ENCODE data around the gene PTPRN2. TPM values are rescaled to one million over a fixed set of nuclear protein-coding genes. Genes with fewer than 3 reads are reported as not detected.
"Not testable (repeated sequence)": the region's sequence is repeated elsewhere in the genome, so short reads cannot be mapped to it uniquely, and the experiment has no call there.

PTPRN2 gene
- 9.4 and 11.4 TPM in 2 replicates for total RNA-seq
- long read RNA-seq, partial matches to known transcripts = 29 of 38 reads
- long read RNA-seq, other reads (novel, unspliced or antisense) = 9 of 38 reads

- DNase-seq (ENCODE audit: low spot score, unreplicated experiment) = peak; percentile 65
- H3K27ac Mint-ChIP-seq = no peak within 1 kb of the TSS
- no peaks in the 10 kb centered on the region for H3K9me3 Mint-ChIP-seq (ENCODE audit: low read depth)
- H3K4me3 Mint-ChIP-seq (ENCODE audit: low read depth) = peak within 1 kb of the TSS; percentile 56
- peaks cover 3% of the 10 kb centered on the region for H3K4me1 Mint-ChIP-seq (ENCODE audit: low read depth)
- TF ChIP-seq CTCF (IDR thresholded peaks at IDR 0.05; ENCODE audit: unreplicated experiment) = no peak
- peaks cover 58% of the 10 kb centered on the region for H3K27me3 Mint-ChIP-seq
- no peaks in the 10 kb centered on the region for H3K36me3 Mint-ChIP-seq (ENCODE audit: insufficient read depth)
Measured at GRCh38 chr7:158587162-158588084, at the start of gene PTPRN2. TSS of gene PTPRN2 (minus strand) at chr7:158587823.

GRCh38 chr7:158633055-158633956, 45.7 kb upstream of the PTPRN2 start:
- no peak overlapping the region for H3K4me3 Mint-ChIP-seq (ENCODE audit: low read depth)
- H3K27ac Mint-ChIP-seq = no peak overlapping the region

GRCh38 chr7:158631574-158632195, 44.1 kb upstream of the PTPRN2 start:
- Mint-ChIP-seq H3K4me3 (ENCODE audit: low read depth) (no peak overlapping the region), H3K27ac (no peak overlapping the region), H3K27me3 (no peaks in the 10 kb centered on the region), H3K4me1 (ENCODE audit: low read depth) (peaks cover 5% of the 10 kb centered on the region), H3K9me3 (ENCODE audit: low read depth) (no peaks in the 10 kb centered on the region), H3K36me3 (ENCODE audit: insufficient read depth) (peaks cover 25% of the 10 kb centered on the region)
- DNase-seq (ENCODE audit: low spot score, unreplicated experiment) = no peak
- no peak for TF ChIP-seq CTCF (IDR thresholded peaks at IDR 0.05; ENCODE audit: unreplicated experiment)

More at GRCh38 chr7:158633055-158633956, 45.7 kb upstream of the PTPRN2 start:
- no peak for TF ChIP-seq CTCF (IDR thresholded peaks at IDR 0.05; ENCODE audit: unreplicated experiment)
- H3K4me1 Mint-ChIP-seq (ENCODE audit: low read depth) = peaks cover 3% of the 10 kb centered on the region
- no peaks in the 10 kb centered on the region for H3K27me3 Mint-ChIP-seq
- H3K36me3 Mint-ChIP-seq (ENCODE audit: insufficient read depth) = peaks cover 19% of the 10 kb centered on the region
- DNase-seq (ENCODE audit: low spot score, unreplicated experiment) = no peak
- H3K9me3 Mint-ChIP-seq (ENCODE audit: low read depth) = no peaks in the 10 kb centered on the region

GRCh38 chr7:158626289-158626688, 38.7 kb upstream of the PTPRN2 start:
- not testable (repeated sequence) for H3K9me3 Mint-ChIP-seq (ENCODE audit: low read depth); H3K27me3 Mint-ChIP-seq; H3K4me1 Mint-ChIP-seq (ENCODE audit: low read depth); DNase-seq (ENCODE audit: low spot score, unreplicated experiment); H3K4me3 Mint-ChIP-seq (ENCODE audit: low read depth); H3K27ac Mint-ChIP-seq
- H3K36me3 Mint-ChIP-seq (ENCODE audit: insufficient read depth) = peaks cover 26% of the 10 kb centered on the region

DNA sequence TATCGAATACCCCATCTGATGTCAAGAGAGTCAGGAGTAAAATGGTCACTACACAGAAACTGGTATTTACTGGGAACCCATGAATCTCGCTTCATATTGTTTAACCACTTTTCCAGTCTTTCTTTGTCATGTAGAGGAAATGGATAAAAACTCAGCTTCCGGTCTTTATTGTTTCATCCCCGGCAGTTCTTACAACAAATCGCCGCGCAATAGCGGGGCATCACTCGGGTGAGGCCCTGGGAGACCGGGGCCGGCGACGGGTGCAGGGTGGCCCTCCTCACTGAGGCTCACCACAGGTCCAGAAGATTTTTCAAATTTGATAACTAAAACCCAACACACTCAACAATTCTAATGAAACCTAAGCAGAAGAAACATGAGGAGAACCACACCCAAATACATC, 35.6 kb upstream of the PTPRN2 start:
- no peaks in the 10 kb centered on the region for H3K27me3 Mint-ChIP-seq
- H3K9me3 Mint-ChIP-seq (ENCODE audit: low read depth) = no peaks in the 10 kb centered on the region
- H3K4me3 Mint-ChIP-seq (ENCODE audit: low read depth) = no peak overlapping the region
- peaks cover 2% of the 10 kb centered on the region for H3K4me1 Mint-ChIP-seq (ENCODE audit: low read depth)
- TF ChIP-seq CTCF (IDR thresholded peaks at IDR 0.05; ENCODE audit: unreplicated experiment) = no peak
- H3K36me3 Mint-ChIP-seq (ENCODE audit: insufficient read depth) = peaks cover 14% of the 10 kb centered on the region
- DNase-seq (ENCODE audit: low spot score, unreplicated experiment) = no peak
- no peak overlapping the region for H3K27ac Mint-ChIP-seq
